ENCODE measurements around the gene TACO1. TPM values are rescaled to one million over a fixed set of nuclear protein-coding genes. Genes with fewer than 3 reads are reported as not detected.

The TACO1 gene
- total RNA-seq, 1 donor from 2014 or later, result 6.2 TPM

DNA sequence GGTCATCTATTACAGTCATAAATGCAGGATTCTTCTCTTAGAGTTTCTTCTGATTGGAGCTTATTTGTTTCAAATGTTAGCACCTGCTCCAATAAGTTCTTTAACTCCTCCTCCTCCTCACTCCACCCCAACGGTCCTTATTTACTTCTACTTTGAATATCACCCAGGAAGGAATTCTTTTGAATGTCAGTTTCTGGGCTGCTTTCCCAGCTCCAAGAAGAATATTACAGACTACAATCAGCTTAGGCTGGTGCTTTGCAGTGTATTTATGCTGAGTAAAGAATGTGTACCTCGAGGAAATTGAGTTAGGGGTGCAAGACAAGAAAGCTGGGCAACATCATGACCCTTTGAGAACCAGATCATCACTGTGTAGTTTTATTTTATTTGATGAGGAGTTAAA lies 52.4 kb downstream of the TACO1 start:
- Histone ChIP-seq H3K4me3 (no peak overlapping the region), H3K9me3 (no peaks in the 10 kb centered on the region), H3K4me1 (no peaks in the 10 kb centered on the region), H3K27me3 (no peaks in the 10 kb centered on the region), H3K36me3 (peaks cover 34 to 55% of the 10 kb centered on the region in 2 donors), H3K27ac (no peak overlapping the region)
- intact Hi-C loops (cut with DNase I), result no loop called here
- TF ChIP-seq, protein P1, sequence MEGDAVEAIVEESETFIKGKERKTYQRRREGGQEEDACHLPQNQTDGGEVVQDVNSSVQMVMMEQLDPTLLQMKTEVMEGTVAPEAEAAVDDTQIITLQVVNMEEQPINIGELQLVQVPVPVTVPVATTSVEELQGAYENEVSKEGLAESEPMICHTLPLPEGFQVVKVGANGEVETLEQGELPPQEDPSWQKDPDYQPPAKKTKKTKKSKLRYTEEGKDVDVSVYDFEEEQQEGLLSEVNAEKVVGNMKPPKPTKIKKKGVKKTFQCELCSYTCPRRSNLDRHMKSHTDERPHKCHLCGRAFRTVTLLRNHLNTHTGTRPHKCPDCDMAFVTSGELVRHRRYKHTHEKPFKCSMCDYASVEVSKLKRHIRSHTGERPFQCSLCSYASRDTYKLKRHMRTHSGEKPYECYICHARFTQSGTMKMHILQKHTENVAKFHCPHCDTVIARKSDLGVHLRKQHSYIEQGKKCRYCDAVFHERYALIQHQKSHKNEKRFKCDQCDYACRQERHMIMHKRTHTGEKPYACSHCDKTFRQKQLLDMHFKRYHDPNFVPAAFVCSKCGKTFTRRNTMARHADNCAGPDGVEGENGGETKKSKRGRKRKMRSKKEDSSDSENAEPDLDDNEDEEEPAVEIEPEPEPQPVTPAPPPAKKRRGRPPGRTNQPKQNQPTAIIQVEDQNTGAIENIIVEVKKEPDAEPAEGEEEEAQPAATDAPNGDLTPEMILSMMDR (IDR thresholded peaks at IDR 0.05), result no peak
- DNase-seq (ENCODE audit: low spot score in 2 of 2), result no peak

DNA sequence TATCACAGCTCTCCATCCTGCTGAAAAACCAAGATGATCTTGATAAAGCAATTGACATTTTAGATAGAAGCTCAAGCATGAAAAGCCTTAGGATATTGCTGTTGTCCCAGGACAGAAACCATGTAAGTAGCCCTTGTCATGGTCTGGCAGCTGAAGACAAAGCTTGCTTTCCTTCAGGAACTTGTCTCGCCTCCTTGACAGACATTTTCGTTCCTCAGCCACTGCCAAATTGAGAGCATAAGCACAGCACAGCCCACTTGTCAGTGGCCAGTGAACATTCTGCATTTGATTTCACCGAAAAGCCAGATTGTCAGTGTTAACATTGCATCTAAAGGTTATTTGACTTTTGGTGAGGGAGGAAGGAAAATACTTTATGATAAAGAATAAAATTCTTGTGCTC lies 57.1 kb downstream of the TACO1 start:
- Histone ChIP-seq H3K9me3 (no peaks in the 10 kb centered on the region), H3K4me1 (no peaks in the 10 kb centered on the region), H3K27me3 (no peaks in the 10 kb centered on the region), H3K4me3 (no peak overlapping the region), H3K27ac (no peak overlapping the region), H3K36me3 (peaks cover 52 to 86% of the 10 kb centered on the region in 2 donors)
- intact Hi-C loops (cut with DNase I), result no loop called here
- DNase-seq (ENCODE audit: low spot score in 2 of 2), result no peak
- TF ChIP-seq, protein P1 (IDR thresholded peaks at IDR 0.05), result no peak

Other genes starting within 250 kb of the TACO1 start
- 23.0 TPM for gene CYB561, start 154.6 kb upstream of the TACO1 start, total RNA-seq
- 72.6 TPM for gene ACE, start 123.8 kb upstream of the TACO1 start, total RNA-seq
- not detected for gene KCNH6, start 77.5 kb upstream of the TACO1 start, total RNA-seq
- 18.6 TPM for gene DCAF7, start 50.4 kb upstream of the TACO1 start, total RNA-seq
- gene MAP3K3, start 21.5 kb downstream of the TACO1 start, total RNA-seq, result 75.6 TPM
- gene LIMD2, start 99.2 kb downstream of the TACO1 start, total RNA-seq, result 27.0 TPM
- 3.2 TPM for gene STRADA, start 140.9 kb downstream of the TACO1 start, total RNA-seq
- gene CCDC47, start 172.7 kb downstream of the TACO1 start, total RNA-seq, result 76.2 TPM
- 37.5 TPM for gene DDX42, start 173.3 kb downstream of the TACO1 start, total RNA-seq
- gene PSMC5, start 226.5 kb downstream of the TACO1 start, total RNA-seq, result 83.7 TPM
- 18.2 TPM for gene FTSJ3, start 226.8 kb downstream of the TACO1 start, total RNA-seq
- gene SMARCD2, start 241.8 kb downstream of the TACO1 start, total RNA-seq, result 78.0 TPM